Prostate gland (tissue), 2 donors: ENCODE results near the gene ASB15.

Experiments
- CTCF ChIP-seq, 4 experiments: fragments of 200-600 bp in 2 of 4; fragments of 450-650 bp in 2 of 4; sonication (generic) in 2 of 4; IDR thresholded peaks; 1 replicate in 3 of 4; 2 replicates in 1 of 4; pipeline ENCODE4 v1.5.1; 2016 to 2019; ENCODE audit warnings: antibody characterized with exemption in 4 of 4, mild to moderate bottlenecking in 2 of 4, moderate library complexity in 2 of 4
- POLR2A ChIP-seq: fragments of 450-650 bp; IDR thresholded peaks from one replicate; pipeline ENCODE4 v1.6.1; 2016; ENCODE audit warnings: antibody characterized with exemption, mild to moderate bottlenecking

- TF ChIP-seq POLR2A (no peak), CTCF (IDR thresholded peaks at IDR 0.05) (no peak)
These were observed 75.6 kb downstream of the ASB15 start for GRCh38 chr7:123677061-123677715.
